ENCODE results near the gene PHACTR3.

GRCh38 chr20:59821201-59821600, 216.9 kb downstream of the PHACTR3 start:
- TF ChIP-seq CTCF (IDR thresholded peaks at IDR 0.05) (no peak), EZH2phosphoT487 (IDR thresholded peaks at IDR 0.05) (no peak), EZH2 (IDR thresholded peaks at IDR 0.05) (no peak)

Measured in neural progenitor cell (in vitro differentiated cells).